ENCODE results near the gene FYCO1.

- TF ChIP-seq, protein P1, sequence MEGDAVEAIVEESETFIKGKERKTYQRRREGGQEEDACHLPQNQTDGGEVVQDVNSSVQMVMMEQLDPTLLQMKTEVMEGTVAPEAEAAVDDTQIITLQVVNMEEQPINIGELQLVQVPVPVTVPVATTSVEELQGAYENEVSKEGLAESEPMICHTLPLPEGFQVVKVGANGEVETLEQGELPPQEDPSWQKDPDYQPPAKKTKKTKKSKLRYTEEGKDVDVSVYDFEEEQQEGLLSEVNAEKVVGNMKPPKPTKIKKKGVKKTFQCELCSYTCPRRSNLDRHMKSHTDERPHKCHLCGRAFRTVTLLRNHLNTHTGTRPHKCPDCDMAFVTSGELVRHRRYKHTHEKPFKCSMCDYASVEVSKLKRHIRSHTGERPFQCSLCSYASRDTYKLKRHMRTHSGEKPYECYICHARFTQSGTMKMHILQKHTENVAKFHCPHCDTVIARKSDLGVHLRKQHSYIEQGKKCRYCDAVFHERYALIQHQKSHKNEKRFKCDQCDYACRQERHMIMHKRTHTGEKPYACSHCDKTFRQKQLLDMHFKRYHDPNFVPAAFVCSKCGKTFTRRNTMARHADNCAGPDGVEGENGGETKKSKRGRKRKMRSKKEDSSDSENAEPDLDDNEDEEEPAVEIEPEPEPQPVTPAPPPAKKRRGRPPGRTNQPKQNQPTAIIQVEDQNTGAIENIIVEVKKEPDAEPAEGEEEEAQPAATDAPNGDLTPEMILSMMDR (conservative IDR thresholded peaks at IDR 0.05 in 1 of 2, IDR thresholded peaks at IDR 0.05 in 1 of 2; ENCODE audit: low read depth in 1 of 2, low read length in 2 of 2), result no peak
- no peak for TF ChIP-seq EZH2 (IDR thresholded peaks at IDR 0.05; ENCODE audit: low read length, missing control alignments)
Measured at GRCh38 chr3:46024131-46024530, 28.5 kb upstream of the FYCO1 start.

Data from fibroblast of lung (primary cell).